EL (cell line): ENCODE results near the gene SEC22C.
A peak's percentile ranks its signal among the peaks of the same experiment; 100 is the strongest.

Experiments
- DNase-seq: peaks from one replicate; pipeline ENCODE4 v3.0.0-alpha.2; 2016

SEC22C gene

GRCh38 chr3:42510325-42510724 lies 71.4 kb downstream of the SEC22C start:
- DNase-seq: no peak

GRCh38 chr3:42509111-42509510 lies 72.7 kb downstream of the SEC22C start:
- DNase-seq: no peak

DNA sequence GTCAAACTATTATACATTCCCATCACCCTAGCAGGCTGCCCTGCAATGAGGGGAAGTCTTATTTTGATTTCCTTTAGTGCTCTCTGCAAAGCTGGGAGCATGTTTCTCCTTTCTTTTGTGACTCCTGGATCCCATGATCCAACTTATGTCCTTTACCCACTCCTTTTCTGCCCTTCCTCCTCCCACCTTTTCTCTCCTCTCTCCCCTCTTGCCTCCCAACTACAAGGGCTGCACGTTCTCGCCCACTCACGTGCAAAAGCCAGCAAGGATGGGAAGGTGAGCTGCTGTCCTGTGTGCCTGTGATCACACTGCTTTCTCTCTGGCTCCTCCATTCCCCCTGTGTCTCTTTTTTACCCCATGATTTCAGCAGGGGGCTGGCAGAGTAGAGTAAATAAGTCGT lies 73.2 kb downstream of the SEC22C start:
- DNase-seq: no peak

DNA sequence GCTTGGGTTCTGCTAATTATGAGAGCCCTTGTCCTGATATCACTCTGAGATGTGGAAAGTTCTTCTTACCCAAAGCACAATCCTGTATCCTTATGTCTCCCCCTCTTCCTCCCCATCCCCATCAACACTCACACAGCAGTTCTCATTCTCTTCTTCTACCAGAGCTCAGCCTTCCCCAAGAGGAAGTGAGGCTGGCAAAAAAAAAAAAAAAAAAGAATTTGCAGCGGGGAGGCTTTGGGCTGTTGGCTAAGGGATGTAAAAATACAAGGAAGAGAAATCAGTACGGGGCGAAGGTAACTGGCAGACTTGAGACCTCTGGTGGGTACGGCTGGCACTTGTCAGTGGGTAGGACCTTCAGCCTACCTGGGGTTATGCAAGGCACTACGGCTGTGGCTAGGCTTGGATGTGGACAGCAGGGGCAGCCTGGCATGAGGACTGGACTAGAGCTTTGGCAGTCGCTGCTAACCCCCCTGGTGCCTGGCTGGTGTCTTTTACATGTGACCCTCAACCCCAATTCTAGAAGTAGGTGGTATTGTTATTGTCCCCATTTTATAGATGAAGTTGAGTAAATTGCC lies 73.9 kb downstream of the SEC22C start:
- DNase-seq: no peak

DNA sequence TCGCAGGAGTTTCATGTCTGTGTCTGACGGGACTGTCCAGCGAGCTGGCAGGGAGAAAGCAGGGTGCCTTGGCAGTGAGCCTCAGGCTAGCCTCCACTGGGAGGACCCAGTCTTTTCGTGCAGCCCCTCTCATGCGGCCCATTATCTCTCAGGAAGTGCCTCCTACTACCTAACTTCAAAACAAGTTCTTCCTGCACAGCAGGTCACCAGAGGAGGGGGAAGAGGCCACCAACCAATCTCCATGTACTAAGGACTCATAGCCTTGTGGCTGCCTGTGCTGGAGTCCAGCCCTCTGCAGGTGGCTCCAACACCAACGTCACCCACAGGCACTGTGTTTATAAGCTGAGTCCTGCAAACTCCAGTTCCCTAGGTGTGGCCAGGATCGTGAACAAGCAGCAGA lies 74.5 kb downstream of the SEC22C start:
- DNase-seq: no peak

GRCh38 chr3:42505849-42506410 lies 75.8 kb downstream of the SEC22C start:
- DNase-seq: no peak

DNA sequence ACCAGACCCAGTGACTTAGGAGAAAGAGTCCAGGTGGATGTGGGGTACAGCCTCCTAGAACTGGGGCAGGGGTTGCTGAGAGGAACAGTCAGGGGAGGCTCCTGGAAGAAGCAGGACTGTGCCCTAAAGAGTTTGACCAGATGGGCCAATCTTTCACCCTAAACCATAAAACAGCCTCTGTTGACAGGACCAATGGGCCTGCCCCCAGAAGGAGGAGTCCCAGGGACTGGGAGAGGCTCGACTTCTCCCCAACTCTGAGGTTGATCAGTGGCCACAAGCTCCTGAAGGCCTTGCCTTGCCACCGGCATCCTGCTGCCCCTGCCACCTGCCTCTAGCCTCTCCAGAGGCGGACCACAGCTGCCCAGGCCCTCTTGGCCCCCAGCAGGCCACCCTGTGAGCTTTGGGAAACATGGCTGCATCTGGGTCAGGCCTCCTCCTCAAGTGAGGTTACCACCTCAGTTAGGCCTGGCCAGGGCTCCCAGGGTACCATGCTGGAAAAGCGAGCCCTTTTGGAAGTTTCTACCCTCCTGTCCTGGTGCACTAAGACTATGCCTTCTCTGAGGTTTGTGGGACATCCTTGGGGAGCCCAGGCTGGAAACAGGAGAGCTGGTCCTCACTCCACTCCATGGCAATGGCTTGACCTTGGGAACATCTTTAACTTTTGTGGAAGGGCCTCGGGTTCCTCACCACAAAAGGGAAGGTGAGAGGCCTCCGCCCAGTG lies 76.5 kb downstream of the SEC22C start:
- no peak for DNase-seq

GRCh38 chr3:42504334-42505127 lies 77.2 kb downstream of the SEC22C start:
- no peak for DNase-seq

DNA sequence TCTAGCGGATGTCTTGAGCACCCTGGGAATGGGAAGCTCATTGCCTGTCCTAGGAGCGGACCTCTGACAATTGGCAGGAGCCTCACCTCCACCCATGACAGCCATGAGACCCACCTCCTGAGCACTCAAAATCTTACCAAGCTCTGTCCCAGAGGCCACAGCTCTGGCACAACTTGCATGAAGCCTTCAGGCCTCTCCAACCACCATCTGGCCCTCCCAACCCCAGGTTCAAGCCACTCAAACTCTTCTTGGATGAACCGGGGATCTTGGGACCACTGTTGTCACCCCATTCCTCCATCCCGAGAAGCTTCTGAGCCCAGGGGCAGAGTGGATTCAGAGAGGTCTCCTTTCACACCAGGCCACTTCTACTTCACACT lies 77.8 kb downstream of the SEC22C start:
- DNase-seq: no peak

- no peak for DNase-seq
Observed at GRCh38 chr3:42503251-42503924, 78.4 kb downstream of the SEC22C start.

DNA sequence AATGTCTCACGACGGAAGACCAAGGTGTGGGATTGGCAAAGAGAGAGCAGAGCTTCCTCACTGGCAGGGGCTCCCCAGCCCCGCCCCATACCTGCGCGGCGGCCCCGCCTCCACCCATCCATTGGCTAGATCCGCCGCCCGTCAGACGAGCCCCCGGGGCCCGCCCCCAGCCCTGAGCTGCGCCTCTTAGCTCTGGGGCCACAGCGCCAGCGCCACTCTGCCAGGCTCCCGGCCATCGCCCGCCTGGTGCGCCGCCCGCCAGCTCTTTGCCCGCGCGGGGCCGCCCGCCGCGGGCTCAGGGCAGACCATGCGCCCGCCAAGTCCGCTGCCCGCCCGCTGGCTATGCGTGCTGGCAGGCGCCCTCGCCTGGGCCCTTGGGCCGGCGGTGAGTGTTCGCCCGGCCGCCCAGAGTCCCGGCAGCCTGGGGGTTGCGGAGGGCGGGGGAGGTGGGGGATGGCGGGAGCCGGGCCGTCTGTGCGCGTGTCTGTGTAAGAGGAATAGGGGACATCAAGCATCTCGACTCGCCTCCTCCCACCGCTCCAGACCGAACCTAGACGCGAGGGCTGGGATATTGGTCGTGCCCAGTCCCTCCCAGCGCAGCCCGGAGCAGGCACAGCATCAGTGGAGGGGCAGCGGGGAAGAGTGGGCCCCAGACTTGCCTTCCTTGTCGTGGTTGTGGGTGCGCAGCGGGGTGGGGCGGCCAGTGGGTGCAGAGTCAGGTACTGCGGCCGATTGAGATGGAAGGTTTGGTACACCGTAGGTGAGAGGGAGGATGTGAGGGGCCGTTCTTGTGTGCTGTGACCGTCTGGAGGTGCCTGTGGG lies 79.1 kb downstream of the SEC22C start, which contains the start of gene VIPR1:
VIPR1 (plus strand) TSS at position 215 of the 822 bp plus-strand sequence; CDS start at position 308, 93 bp downstream.
- DNase-seq: peak; percentile 51

DNA sequence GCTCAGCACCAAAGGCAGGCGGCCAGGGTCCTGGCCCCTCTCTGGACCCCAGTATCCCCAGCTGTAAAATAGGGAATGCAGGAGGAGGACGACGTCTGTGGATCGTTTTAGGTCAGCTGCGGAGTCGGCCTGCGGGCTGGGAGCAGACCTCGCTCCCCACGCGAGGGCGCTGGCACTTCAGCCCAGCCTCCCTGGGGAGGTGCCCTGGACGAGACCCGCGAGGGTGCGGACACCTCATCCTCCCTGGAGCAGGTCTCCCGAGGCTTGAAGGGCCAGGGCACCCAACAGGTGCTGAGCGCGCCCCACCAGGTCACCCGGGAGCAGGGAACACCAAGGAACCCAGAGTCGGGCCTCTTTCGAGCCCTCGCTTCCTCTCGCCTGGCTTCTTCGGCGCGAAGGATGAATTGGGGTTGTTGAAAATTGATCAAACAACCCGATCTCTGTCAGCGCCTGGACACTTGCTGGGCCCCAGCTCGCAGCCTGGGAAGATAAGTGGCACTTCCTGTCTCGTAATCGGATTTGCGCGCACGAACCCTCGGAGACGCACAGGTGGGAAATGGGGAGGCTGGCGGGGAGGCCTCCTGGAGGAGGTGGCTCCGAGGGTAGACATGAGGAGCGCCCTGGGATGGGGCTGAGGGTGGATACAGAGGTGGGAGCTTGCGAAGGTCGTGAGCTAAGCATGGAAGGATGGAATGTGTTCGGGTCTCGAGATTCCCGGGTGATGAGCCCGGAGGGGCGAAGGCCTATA lies 79.9 kb downstream of the SEC22C start:
- DNase-seq: peak; percentile 43

DNA sequence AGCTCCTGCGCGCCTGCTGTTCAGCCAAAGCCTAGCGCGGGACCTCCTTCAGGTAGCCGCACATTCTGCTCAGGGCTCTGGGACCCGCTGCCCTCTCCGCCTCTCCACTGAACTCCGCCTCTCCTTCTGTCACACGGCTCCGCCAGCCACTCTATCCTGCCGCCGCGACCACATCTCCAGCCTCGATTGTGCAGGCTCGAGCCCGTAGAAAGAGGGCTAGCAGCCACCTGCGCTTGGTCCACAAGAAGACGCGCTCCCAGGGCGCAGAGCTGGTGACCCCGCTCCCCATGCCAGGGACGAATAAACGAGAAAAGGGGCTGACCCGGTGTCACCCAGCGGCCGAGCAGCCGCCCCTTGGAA lies 80.5 kb downstream of the SEC22C start:
- DNase-seq: no peak

DNA sequence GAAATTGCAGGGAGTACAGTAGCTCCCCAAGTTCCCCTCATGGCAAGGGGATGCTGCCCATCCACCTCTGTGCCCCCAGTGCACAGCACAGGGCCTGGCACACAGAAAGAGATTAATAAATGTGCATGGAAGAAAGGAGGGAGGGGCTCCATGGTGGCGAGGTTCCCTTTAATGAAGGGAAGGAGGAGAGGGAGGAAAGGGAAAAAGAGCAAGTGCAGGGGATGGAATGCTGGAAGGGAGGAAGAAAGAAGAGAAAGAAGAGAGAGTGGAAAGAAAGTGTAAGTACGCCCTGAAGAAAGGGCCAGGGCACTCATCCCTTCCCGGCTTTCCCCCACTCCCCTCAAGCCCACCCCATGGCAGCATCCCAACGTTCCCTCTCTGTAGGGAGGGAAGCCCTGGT lies 80.9 kb downstream of the SEC22C start:
- no peak for DNase-seq

DNA sequence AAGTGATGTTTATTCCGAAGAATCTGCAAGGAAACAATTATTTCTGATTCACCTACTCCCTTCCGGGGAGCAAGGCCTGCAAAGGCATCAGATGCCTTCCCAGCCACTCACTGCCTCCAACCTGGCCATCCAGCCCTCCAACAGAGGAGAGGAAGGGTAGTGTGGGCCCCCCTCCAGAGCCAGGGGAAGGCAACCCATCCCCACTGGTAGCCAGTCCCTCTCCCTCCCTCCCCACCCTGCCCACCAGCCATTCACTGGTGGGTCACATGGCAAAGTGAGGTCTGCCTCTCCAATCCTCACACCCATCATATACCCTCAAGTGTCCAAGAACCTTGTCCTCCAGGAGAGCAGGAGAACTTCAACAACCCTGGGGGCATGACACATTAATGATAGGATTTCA lies 81.7 kb downstream of the SEC22C start:
- no peak for DNase-seq

DNA sequence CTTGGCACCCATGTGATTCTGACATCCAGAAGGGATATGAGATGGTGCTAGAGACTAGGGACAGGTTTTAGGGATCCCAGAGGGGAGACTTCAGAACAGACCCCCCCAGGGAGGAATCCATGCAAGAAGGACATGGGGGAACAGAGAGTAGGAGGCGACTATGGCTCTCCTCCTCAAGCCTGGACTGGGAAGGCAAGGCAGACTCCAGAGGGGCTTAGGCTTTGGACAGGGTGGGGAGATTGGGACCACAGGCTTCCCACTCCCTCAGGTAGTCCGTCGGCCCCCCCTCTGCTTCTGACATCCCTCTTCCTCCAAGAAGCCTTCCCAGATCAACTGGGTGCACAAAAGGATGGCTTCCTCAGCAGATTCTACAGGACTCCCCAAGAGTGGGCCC lies 82.3 kb downstream of the SEC22C start:
- no peak for DNase-seq

DNA sequence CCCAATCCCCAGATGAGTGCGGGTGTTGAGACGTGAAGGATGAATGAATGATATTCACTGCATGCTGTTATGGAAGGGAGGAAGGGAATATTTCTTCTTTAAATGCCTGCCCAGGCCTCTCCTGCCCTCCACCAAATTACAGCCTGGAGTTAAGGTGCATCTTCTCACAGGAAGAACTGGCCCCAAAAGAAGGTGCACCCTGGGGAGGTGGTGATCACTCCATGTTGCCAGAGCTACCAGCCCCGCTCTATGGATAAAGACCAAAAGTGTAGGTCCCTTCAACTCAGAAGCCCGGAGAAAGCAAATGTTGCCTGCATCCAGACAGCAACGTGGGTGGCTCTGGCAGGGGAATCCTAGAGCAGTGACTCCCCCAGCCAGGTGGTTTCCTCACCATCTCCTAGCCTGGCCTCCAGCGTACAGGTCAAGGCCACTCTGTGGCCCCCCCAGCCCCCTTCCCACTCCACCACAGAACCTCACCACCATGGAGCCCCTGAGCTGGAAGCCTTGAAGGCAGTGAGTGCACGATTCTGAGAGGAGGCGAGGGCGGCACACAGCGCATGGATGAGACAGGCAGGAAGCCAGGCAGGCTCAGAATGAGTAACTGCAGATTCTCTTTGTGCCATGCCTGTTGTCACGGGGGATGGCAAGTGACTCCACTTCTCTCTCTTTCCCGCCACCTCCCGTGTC lies 82.8 kb downstream of the SEC22C start:
- no peak for DNase-seq

- DNase-seq: no peak
Observed at GRCh38 chr3:42498034-42498433, 83.7 kb downstream of the SEC22C start.
